Effector CD4-positive, alpha-beta T cell (primary cell): Measurements from ENCODE around the gene FNDC4.

Experiments
- DNase-seq: peaks from one replicate; pipeline ENCODE4 v3.0.0-alpha.2; 2020

The FNDC4 gene

DNA sequence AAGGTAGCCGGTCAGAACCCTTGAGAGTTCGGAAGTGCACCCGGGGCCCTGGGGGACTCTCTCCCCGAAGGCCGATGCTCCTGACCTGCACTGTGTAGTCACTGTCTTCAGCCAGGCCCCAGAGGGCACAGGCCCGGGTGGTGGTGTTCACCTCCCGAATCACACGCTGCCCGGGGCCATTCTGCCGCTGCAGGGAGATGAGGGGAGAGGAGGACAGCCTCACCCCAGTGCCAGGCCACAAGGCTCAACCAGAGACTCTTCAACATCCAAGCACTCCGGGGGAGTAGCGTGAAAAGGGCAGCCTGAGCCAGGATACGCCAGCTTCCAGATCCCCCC, 1.1 kb downstream of the FNDC4 start:
- no peak for DNase-seq

DNA sequence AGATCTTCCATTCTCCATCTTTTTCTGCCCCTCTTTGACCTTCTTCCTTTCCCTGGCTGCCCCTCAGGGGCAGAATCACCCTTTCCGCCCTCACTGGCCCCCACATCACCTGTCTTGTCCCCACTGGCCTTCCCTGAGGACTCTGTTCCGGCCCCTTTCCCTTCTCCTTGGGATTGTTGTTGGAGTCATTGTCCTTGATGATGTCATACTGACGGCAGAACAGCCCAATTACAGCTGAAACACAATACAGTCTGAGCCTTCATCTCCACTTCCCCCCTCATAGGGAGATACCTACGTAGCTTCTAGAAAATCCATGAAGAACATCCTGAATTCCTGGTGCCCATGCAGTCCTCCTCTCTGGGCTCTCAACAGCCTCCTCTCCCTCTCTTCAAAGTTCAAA, 2.4 kb downstream of the FNDC4 start:
- no peak for DNase-seq

- DNase-seq, result peak; percentile 99
Observed at GRCh38 chr2:27489498-27490397, 5.3 kb downstream of the FNDC4 start, which contains the start of gene IFT172. Gene IFT172, minus strand, starts transcription at chr2:27489743. Its CDS starts 90 bp downstream, at chr2:27489653.

- DNase-seq, result no peak
Observed at GRCh38 chr2:27489118-27489497, 5.9 kb downstream of the FNDC4 start.

- DNase-seq, result no peak
Observed at GRCh38 chr2:27485496-27485895, 9.5 kb downstream of the FNDC4 start.

GRCh38 chr2:27471961-27472360, 23.0 kb downstream of the FNDC4 start:
- no peak for DNase-seq

GRCh38 chr2:27464443-27464842, 30.6 kb downstream of the FNDC4 start:
- no peak for DNase-seq

DNA sequence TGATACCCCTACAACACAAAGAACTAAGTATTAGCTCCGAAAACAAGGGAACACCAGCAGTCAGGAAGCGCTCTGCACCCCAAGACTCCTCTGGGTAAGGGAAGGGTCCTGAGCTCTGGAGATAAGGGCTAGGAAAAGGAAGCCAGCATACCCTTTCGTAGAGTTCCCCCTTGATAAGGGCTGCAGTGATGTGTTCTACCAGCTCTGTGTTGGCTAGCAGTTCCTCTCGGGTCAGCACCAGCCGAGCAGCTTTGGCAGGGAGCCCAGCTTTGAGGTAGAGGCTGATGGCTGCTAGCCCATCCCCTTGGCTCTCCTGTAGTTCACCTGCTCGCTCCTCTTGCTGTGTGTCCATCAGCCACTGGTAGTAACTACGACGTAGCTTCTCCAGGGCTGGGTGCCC, 33.9 kb downstream of the FNDC4 start:
- DNase-seq, result no peak

GRCh38 chr2:27453968-27454367, 41.0 kb downstream of the FNDC4 start:
- DNase-seq, result no peak

DNA sequence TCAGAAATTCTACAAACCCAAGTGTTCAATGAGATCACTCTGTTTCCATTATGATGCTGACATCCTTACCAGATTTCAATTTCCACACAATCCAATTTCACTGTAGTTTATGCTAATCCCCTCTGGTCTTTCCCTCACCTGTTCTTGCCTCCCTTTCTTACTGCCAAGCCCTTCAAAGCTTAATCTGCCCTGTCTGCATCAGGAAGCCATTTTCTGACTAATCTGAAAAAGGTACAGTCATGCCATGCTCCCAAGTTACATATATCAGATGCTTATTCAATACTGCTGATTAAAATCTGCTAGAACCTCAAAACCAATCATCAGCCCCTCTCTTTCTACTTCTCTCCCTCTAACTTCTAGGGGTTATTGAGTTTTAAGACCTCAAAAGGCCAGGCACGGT, 43.9 kb downstream of the FNDC4 start:
- no peak for DNase-seq

GRCh38 chr2:27448381-27448780, 46.6 kb downstream of the FNDC4 start:
- no peak for DNase-seq

DNA sequence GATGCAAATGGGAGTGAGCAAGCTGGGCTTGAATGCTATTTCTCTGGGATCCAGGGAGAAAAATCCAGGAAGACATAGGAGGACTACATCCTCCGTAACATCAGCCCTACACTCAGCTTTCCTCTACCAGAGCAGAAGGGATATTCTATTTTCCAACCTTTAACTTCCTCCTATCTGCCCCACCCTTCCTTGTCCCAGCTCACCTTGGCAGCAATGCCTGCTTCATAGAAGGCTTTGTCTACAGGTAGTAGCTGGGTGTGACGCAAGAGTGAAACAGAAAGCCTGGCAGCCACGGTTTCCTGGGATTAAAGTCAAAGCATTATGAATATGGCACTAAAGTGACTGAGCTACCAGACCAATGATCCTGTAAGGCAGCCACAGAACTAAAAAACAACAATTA, 48.9 kb downstream of the FNDC4 start:
- DNase-seq, result no peak

DNA sequence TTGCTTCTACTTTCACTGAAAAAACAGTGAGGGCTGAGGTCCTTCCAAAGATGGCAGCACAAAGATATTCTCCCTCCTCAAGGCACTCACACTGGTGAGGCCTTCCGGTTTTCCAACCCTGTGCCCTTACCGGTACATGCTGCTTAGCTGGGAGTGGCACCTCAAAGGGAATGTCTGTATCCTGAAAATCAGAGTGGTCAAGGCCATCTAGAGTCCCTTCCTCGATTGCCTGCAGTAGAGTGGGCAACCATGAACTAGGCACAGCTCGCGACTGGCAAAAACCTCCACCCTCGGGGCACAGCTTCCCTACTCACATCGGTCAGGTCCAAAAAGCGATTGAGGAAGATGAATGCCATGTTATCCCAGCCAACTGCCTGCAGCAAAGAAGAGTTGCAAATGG, 49.4 kb downstream of the FNDC4 start:
- no peak for DNase-seq

DNA sequence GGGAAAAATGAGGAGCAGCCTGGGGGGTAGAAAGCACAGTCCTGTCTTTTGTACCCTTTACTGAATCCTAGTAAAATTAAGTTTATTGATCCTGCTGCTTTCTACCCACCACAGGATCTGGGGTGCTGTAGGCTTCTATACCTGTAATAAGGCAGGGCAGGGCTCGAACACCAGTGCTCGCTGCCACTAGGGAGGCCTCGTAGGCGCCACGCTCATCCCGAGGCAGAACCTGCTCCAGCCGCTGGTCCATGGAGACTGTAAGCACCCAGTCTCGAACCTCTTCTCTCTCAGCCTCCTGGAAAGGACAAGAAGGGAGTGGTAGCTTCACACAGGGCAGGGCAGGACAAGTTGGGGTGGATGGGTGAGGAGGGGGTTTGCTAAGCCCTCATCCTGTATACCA, 49.8 kb downstream of the FNDC4 start:
- no peak for DNase-seq

DNA sequence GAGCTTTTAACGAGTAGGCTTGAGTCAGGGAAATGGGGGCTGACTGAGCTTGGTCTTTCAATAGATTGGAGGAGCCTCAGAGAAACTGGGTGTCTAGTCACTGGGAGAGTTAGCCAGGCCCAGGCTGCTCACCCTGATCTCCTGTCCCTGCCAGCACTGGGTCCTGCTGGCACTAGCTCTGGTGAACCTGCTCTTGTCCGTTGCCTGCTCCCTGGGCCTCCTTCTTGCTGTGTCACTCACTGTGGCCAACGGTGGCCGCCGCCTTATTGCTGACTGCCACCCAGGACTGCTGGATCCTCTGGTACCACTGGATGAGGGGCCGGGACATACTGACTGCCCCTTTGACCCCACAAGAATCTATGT, 52.1 kb downstream of the FNDC4 start:
- no peak for DNase-seq

DNA sequence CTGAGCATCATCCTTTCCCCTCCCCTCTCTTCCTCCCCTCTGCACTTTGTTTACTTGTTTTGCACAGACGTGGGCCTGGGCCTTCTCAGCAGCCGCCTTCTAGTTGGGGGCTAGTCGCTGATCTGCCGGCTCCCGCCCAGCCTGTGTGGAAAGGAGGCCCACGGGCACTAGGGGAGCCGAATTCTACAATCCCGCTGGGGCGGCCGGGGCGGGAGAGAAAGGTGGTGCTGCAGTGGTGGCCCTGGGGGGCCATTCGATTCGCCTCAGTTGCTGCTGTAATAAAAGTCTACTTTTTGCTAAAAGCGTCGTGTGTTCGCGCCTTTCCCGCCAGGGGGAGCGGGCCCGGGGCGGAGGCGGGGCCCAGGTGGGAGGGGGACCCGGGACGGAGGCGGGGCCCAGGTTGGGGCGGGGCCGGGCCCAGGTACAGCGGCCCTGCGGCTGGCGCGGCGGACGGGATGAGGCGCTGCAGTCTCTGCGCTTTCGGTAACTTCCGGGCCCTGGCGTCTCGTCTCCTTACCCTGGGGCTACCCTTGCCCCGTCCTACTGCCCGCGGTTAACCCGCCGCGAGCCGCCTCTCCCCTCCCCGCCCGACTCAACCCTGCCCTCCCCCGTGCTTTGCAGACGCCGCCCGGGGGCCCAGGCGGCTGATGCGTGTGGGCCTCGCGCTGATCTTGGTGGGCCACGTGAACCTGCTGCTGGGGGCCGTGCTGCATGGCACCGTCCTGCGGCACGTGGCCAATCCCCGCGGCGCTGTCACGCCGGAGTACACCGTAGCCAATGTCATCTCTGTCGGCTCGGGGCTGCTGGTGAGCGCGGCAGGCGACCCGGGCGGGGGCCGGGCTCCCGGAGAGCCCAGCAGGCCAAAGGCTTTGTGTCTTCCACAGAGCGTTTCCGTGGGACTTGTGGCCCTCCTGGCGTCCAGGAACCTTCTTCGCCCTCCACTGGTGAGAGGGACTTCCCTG, 52.8 kb downstream of the FNDC4 start, which contains the start of gene KRTCAP3:
KRTCAP3 (plus strand) TSS at position 424 of the 962 bp plus-strand sequence; CDS start at position 456, 32 bp downstream.
- DNase-seq, result peak; percentile 31
